ENCODE measurements around the gene ZBTB20. TPM values are rescaled to one million over a fixed set of nuclear protein-coding genes. Genes with fewer than 3 reads are reported as not detected.

Gene ZBTB20
- polyA plus RNA-seq, 1 of the 3 experiments (the other 2 are of a cell fraction), result 0.43 TPM

DNA sequence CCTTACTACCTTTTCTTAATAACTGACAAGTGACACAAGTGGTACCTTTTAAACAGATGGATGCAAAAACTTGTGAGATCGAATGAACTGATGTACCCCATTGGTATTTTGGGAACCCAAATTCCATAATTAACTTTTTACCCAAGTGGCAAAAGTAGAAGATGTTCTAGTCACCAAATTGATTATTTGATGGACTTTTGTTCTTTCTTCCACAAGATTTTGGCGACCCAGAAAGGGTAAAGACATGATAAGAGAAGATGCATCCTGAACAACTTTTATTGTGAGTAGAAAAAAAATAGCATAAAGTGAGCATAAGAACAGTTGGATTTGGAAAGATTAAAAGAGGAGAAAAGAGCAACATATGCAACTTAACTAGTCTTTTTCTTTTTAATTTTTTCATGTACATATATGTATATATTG lies 693.7 kb downstream of the ZBTB20 start:
- H3F3A ChIP-seq (replicated peaks; ENCODE audit: insufficient read depth), result no peaks in the 10 kb centered on the region
- peak overlapping the region; percentile 71; the same call in 1 of the 2 replicates for H3K4me2 ChIP-seq
- POLR2A ChIA-PET, result interaction anchor here (0.9 to 1.2 kb wide), 2 partner anchors 13 to 32 kb away, joined by 3 to 4 read pairs; no protein-coding TSS in a partner anchor
- H3K27ac ChIP-seq (ENCODE audit: low read depth in 2 of 2, low read length in 1 of 2), result no peak overlapping the region
- H3K4me3 ChIP-seq (ENCODE audit: low read depth in 2 of 2, low read length in 1 of 2), result no peak overlapping the region
- TF ChIP-seq RFX5 (IDR thresholded peaks at IDR 0.05; ENCODE audit: low read length), result no peak
- no peak for TF ChIP-seq JUND (IDR thresholded peaks at IDR 0.05)
- TF ChIP-seq FOXM1 (IDR thresholded peaks at IDR 0.05; ENCODE audit: low read depth), result no peak
- TF ChIP-seq TAF1 (IDR thresholded peaks at IDR 0.05; ENCODE audit: borderline replicate concordance, low read depth, low read length), result no peak
- TF ChIP-seq GATA2 (CRISPR knock-in tag; IDR thresholded peaks at IDR 0.05), result no peak
- TF ChIP-seq, protein P1, sequence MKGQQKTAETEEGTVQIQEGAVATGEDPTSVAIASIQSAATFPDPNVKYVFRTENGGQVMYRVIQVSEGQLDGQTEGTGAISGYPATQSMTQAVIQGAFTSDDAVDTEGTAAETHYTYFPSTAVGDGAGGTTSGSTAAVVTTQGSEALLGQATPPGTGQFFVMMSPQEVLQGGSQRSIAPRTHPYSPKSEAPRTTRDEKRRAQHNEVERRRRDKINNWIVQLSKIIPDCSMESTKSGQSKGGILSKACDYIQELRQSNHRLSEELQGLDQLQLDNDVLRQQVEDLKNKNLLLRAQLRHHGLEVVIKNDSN (IDR thresholded peaks at IDR 0.05; ENCODE audit: borderline replicate concordance, low read depth), result no peak
- TF ChIP-seq ELF1 (IDR thresholded peaks at IDR 0.05), result no peak
- TF ChIP-seq MEF2A (IDR thresholded peaks at IDR 0.05; ENCODE audit: borderline replicate concordance, low read depth), result no peak
- TF ChIP-seq MXI1 (IDR thresholded peaks at IDR 0.05; ENCODE audit: low read depth, low read length), result no peak
- TF ChIP-seq, protein P2, sequence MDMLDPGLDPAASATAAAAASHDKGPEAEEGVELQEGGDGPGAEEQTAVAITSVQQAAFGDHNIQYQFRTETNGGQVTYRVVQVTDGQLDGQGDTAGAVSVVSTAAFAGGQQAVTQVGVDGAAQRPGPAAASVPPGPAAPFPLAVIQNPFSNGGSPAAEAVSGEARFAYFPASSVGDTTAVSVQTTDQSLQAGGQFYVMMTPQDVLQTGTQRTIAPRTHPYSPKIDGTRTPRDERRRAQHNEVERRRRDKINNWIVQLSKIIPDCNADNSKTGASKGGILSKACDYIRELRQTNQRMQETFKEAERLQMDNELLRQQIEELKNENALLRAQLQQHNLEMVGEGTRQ (IDR thresholded peaks at IDR 0.05; ENCODE audit: borderline replicate concordance, low read depth, low read length), result no peak
- TF ChIP-seq, protein P3, sequence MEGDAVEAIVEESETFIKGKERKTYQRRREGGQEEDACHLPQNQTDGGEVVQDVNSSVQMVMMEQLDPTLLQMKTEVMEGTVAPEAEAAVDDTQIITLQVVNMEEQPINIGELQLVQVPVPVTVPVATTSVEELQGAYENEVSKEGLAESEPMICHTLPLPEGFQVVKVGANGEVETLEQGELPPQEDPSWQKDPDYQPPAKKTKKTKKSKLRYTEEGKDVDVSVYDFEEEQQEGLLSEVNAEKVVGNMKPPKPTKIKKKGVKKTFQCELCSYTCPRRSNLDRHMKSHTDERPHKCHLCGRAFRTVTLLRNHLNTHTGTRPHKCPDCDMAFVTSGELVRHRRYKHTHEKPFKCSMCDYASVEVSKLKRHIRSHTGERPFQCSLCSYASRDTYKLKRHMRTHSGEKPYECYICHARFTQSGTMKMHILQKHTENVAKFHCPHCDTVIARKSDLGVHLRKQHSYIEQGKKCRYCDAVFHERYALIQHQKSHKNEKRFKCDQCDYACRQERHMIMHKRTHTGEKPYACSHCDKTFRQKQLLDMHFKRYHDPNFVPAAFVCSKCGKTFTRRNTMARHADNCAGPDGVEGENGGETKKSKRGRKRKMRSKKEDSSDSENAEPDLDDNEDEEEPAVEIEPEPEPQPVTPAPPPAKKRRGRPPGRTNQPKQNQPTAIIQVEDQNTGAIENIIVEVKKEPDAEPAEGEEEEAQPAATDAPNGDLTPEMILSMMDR (IDR thresholded peaks at IDR 0.05), result no peak
- no peak for TF ChIP-seq RAD21 (IDR thresholded peaks at IDR 0.05; ENCODE audit: low read length)
- TF ChIP-seq, protein P4, sequence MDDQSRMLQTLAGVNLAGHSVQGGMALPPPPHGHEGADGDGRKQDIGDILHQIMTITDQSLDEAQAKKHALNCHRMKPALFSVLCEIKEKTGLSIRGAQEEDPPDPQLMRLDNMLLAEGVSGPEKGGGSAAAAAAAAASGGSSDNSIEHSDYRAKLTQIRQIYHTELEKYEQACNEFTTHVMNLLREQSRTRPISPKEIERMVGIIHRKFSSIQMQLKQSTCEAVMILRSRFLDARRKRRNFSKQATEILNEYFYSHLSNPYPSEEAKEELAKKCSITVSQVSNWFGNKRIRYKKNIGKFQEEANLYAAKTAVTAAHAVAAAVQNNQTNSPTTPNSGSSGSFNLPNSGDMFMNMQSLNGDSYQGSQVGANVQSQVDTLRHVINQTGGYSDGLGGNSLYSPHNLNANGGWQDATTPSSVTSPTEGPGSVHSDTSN (IDR thresholded peaks at IDR 0.05), result no peak
- no peak for TF ChIP-seq SMC3 (IDR thresholded peaks at IDR 0.05; ENCODE audit: low read depth, low read length)
- no peak for TF ChIP-seq TCF12 (IDR thresholded peaks at IDR 0.05)
- TF ChIP-seq GABPA (IDR thresholded peaks at IDR 0.05; ENCODE audit: low read depth), result no peak
- TF ChIP-seq YY1 (IDR thresholded peaks at IDR 0.05; ENCODE audit: low read depth), result no peak
- TF ChIP-seq EZH2phosphoT487 (IDR thresholded peaks at IDR 0.05; ENCODE audit: borderline replicate concordance, low read depth), result no peak
- TF ChIP-seq CHD2 (IDR thresholded peaks at IDR 0.05; ENCODE audit: low read length, partially characterized antibody), result no peak
- no peak overlapping the region for H3K9ac ChIP-seq
- H4K20me1 ChIP-seq (ENCODE audit: insufficient read depth), result no peaks in the 10 kb centered on the region; the same call in 1 of the 2 replicates
- no peaks in the 10 kb centered on the region for H3K9me3 ChIP-seq
- H2AFZ ChIP-seq (ENCODE audit: low read depth), result no peak overlapping the region
- CTCF ChIA-PET, result interaction anchor here (0.6 to 2.0 kb wide), 4 partner anchors 11 to 35 kb away, joined by 3 to 11 read pairs (median 3); no protein-coding TSS in a partner anchor
- no peaks in the 10 kb centered on the region for H3K36me3 ChIP-seq (replicated peaks in 1 of 2; ENCODE audit: control insufficient read depth in 1 of 2, insufficient read depth in 2 of 2, low read length in 1 of 2)
- H3K4me1 ChIP-seq (ENCODE audit: control insufficient read depth in 1 of 2, insufficient read depth in 2 of 2, low read depth in 1 of 2, low read length in 1 of 2), result peaks cover 8 to 28% of the 10 kb centered on the region in 2 experiments; a peak in 3 of 4 replicates
- no peaks in the 10 kb centered on the region for H3K27me3 ChIP-seq (ENCODE audit: insufficient read depth)
- no peak for DNase-seq
- no peaks in the 10 kb centered on the region for H3K9me2 ChIP-seq
- no peaks in the 10 kb centered on the region for H3K79me2 ChIP-seq (ENCODE audit: insufficient read depth)
- WGBS (ENCODE audit: low lambda C conversion rate), result 59% methylated on average over 2 of the region's 2 CpGs

Data from SK-N-SH (cell line).